Measurements from ENCODE around the gene MAG.
"Not testable (repeated sequence)": the region's sequence is repeated elsewhere in the genome, so short reads cannot be mapped to it uniquely, and the experiment has no call there.

The MAG gene

GRCh38 chr19:35284153-35285094 lies 7.5 kb upstream of the MAG start:
- DNase-seq (ENCODE audit: low read depth, low spot score), result no peak
- TF ChIP-seq, protein P1, sequence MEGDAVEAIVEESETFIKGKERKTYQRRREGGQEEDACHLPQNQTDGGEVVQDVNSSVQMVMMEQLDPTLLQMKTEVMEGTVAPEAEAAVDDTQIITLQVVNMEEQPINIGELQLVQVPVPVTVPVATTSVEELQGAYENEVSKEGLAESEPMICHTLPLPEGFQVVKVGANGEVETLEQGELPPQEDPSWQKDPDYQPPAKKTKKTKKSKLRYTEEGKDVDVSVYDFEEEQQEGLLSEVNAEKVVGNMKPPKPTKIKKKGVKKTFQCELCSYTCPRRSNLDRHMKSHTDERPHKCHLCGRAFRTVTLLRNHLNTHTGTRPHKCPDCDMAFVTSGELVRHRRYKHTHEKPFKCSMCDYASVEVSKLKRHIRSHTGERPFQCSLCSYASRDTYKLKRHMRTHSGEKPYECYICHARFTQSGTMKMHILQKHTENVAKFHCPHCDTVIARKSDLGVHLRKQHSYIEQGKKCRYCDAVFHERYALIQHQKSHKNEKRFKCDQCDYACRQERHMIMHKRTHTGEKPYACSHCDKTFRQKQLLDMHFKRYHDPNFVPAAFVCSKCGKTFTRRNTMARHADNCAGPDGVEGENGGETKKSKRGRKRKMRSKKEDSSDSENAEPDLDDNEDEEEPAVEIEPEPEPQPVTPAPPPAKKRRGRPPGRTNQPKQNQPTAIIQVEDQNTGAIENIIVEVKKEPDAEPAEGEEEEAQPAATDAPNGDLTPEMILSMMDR (IDR thresholded peaks at IDR 0.05; ENCODE audit: low read depth, low read length), result no peak
- in situ Hi-C loops (cut with HindIII; ENCODE audit: low sequenced_read_pairs), result no loop called here
- no peak overlapping the region for H3K4me3 ChIP-seq (ENCODE audit: low read depth, low read length)

DNA sequence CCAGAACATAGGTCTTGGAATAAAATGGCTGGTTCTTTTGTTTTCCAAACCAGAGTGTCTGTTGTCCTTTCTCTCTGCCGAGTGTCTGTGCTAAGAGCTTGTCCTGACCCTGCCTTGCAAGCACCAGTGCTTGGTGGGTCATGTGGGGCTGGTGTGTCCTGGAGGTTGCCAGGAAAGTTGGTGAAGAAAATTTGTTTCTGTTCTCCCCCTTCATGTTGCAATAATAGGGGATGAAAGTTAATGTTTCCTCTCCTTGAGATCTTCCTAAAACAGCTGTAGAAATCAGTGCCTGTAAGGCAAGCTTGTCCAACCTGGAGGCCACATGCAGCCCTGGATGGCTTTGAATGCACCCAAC lies 6.9 kb upstream of the MAG start:
- DNase-seq (ENCODE audit: low read depth, low spot score), result no peak
- TF ChIP-seq, protein P1 (IDR thresholded peaks at IDR 0.05; ENCODE audit: low read depth, low read length), result no peak
- in situ Hi-C loops (cut with HindIII; ENCODE audit: low sequenced_read_pairs), result no loop called here
- no peak overlapping the region for H3K4me3 ChIP-seq (ENCODE audit: low read depth, low read length)

DNA sequence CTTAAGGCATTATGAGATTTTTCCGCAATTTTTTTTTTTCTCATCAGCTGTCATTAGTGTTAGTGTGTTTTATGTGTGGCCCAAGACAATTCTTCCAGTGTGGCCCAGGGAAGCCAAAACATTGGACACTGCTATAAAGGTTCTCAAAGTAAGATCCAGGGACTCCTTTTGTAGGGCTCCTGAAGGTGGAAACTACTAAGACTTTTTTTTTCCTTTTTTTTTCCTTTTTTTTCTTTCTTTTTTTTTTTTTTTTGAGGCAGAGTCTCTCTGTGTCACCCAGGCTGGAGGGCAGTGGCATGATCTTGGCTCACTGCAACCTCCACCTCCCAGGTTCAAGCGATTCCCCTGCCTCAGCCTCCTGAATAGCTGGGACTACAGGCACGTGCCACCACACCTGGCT lies 6.5 kb upstream of the MAG start:
- in situ Hi-C loops (cut with HindIII; ENCODE audit: low sequenced_read_pairs); H3K4me3 ChIP-seq (ENCODE audit: low read depth, low read length); DNase-seq (ENCODE audit: low read depth, low spot score): not testable (repeated sequence)

- DNase-seq (ENCODE audit: low read depth, low spot score); in situ Hi-C loops (cut with HindIII; ENCODE audit: low sequenced_read_pairs); H3K4me3 ChIP-seq (ENCODE audit: low read depth, low read length): not testable (repeated sequence)
Observed at GRCh38 chr19:35286101-35286500, 5.9 kb upstream of the MAG start.

GRCh38 chr19:35287713-35288112 lies 4.2 kb upstream of the MAG start:
- in situ Hi-C loops (cut with HindIII; ENCODE audit: low sequenced_read_pairs), result no loop called here
- DNase-seq (ENCODE audit: low read depth, low spot score), result no peak
- H3K4me3 ChIP-seq (ENCODE audit: low read depth, low read length), result no peak overlapping the region
- TF ChIP-seq, protein P1 (IDR thresholded peaks at IDR 0.05; ENCODE audit: low read depth, low read length), result no peak

DNA sequence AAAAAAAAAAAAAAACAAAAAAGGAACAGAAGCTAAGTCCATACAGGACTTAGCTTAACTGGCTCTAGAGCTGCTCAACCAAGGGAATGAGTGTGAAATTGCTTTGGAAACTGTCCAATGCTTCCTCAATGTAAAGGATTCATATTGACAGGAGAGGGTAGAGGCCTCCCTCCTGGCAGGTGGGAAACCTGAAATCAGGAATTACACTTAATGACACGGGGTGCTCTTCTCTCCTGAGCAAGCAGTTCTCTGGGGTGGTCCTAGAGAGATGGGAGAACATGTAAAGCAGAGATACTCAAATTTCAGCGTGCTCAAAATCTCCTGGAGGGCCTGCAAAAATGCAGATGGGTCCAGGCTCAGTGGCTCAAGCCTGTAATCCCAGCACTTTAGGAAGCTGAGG lies 3.6 kb upstream of the MAG start:
- TF ChIP-seq, protein P1 (IDR thresholded peaks at IDR 0.05; ENCODE audit: low read depth, low read length), result no peak
- in situ Hi-C loops (cut with HindIII; ENCODE audit: low sequenced_read_pairs), result no loop called here
- DNase-seq (ENCODE audit: low read depth, low spot score), result no peak
- no peak overlapping the region for H3K4me3 ChIP-seq (ENCODE audit: low read depth, low read length)

- H3K4me3 ChIP-seq (ENCODE audit: low read depth, low read length), result no peak overlapping the region
- in situ Hi-C loops (cut with HindIII; ENCODE audit: low sequenced_read_pairs), result no loop called here
- TF ChIP-seq, protein P1 (IDR thresholded peaks at IDR 0.05; ENCODE audit: low read depth, low read length), result no peak
- DNase-seq (ENCODE audit: low read depth, low spot score), result no peak
Observed at GRCh38 chr19:35288906-35289305, 3.1 kb upstream of the MAG start.
